GM12873 (cell line): ENCODE results near the gene ABCC1.

Source experiments
- TF ChIP-seq, protein P1 (sequence below): IDR thresholded peaks from 2 replicates; pipeline ENCODE4 v1.5.1; 2012; ENCODE audit warnings: low read depth, mild to moderate bottlenecking, moderate library complexity, low read length, control low read depth; ENCODE audit not compliant: insufficient read depth; ENCODE audit errors: missing control alignments

ABCC1 gene

DNA sequence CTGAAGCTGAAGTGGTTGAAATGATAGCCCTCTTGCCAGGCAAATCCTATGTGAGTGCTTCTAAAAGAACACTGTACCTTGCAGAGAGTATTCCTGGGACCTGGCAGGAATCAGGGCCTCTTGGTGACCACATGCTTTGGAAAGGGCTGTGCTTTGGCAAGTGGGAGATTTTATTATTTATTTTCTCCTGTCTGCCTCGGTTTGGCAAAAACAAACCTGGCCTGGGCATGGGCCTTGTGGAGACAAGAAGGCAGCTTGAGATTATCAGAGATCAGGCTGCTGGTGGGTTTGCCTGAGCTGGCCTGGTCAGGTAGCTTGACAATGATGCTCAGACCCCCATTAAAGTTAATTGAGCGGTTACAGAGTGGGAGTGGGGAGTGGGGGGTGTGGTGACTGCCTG lies 24.6 kb downstream of the ABCC1 start:
- TF ChIP-seq, protein P1, sequence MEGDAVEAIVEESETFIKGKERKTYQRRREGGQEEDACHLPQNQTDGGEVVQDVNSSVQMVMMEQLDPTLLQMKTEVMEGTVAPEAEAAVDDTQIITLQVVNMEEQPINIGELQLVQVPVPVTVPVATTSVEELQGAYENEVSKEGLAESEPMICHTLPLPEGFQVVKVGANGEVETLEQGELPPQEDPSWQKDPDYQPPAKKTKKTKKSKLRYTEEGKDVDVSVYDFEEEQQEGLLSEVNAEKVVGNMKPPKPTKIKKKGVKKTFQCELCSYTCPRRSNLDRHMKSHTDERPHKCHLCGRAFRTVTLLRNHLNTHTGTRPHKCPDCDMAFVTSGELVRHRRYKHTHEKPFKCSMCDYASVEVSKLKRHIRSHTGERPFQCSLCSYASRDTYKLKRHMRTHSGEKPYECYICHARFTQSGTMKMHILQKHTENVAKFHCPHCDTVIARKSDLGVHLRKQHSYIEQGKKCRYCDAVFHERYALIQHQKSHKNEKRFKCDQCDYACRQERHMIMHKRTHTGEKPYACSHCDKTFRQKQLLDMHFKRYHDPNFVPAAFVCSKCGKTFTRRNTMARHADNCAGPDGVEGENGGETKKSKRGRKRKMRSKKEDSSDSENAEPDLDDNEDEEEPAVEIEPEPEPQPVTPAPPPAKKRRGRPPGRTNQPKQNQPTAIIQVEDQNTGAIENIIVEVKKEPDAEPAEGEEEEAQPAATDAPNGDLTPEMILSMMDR, result no peak

GRCh38 chr16:15975172-15975571 lies 25.8 kb downstream of the ABCC1 start:
- TF ChIP-seq, protein P1, result no peak

- TF ChIP-seq, protein P1, result no peak
Observed at GRCh38 chr16:15976225-15976812, 26.9 kb downstream of the ABCC1 start.

GRCh38 chr16:15976929-15977637 lies 27.7 kb downstream of the ABCC1 start:
- TF ChIP-seq, protein P1, result no peak

DNA sequence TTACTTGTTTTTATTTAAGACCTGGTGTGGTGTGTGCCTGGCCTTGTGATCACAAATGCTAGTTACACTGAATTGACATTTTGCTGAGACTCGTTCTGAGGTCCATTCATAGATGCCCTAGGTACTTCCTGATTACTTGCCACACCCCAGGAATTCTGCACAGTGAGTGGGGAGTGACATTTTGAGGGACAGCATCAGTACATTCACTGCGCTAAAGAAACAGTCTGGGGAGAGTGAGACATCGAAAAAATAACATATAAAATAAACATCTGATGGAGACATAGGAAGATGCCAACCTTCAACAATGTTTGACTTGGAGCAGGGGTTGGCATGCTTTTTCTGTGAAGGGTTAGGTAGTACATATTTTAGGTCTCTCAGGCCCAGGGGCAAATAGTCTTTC lies 30.4 kb downstream of the ABCC1 start:
- TF ChIP-seq, protein P1, result no peak

GRCh38 chr16:15980329-15980728 lies 30.9 kb downstream of the ABCC1 start:
- TF ChIP-seq, protein P1, result no peak

DNA sequence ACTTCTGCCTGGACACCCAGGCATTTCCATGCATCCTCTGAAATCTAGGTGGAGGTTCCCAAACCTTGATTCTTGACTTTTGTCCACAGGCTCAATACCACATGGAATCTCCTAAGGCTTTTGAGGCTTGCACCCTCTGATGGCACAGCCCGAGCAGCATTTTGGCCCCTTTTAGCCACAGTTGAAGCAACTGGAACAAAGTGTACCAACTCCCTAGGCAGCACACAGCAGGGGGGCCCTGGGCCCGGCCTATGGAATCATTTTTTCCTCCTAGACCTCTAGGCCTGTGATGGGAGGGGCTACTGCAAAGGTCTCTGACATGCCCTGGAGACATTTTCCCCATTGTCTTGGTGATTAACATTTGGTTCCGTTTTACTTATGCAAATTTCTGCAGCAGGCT lies 32.0 kb downstream of the ABCC1 start:
- TF ChIP-seq, protein P1, result no peak
